HepG2 (cell line): ENCODE measurements around the gene WNK2. TPM values are rescaled to one million over a fixed set of nuclear protein-coding genes. Genes with fewer than 3 reads are reported as not detected.

Experiments
- ADNP ChIP-seq: sonication (generic); formaldehyde crosslinking; IDR thresholded peaks from 2 replicates; pipeline ENCODE4 v1.4.0; 2020; ENCODE audit warnings: missing genetic modification reagents
- ARHGAP35 ChIP-seq: sonication (generic); formaldehyde crosslinking; IDR thresholded peaks from 2 replicates; pipeline ENCODE4 v1.9.0; 2022; ENCODE audit warnings: mild to moderate bottlenecking, inconsistent platforms, moderate library complexity, missing genetic modification reagents, borderline replicate concordance
- CREBL2 ChIP-seq: sonication (generic); formaldehyde crosslinking; IDR thresholded peaks from 2 replicates; pipeline ENCODE4 v1.8.1; 2023; ENCODE audit warnings: missing genetic modification reagents, mild to moderate bottlenecking, borderline replicate concordance
- DZIP1 ChIP-seq: sonication (generic); formaldehyde crosslinking; IDR thresholded peaks from 2 replicates; pipeline ENCODE4 v1.5.0; 2020; ENCODE audit warnings: mild to moderate bottlenecking, missing genetic modification reagents
- HCFC1 ChIP-seq: fragments of 150-350 bp; IDR thresholded peaks from 2 replicates; pipeline ENCODE4 v1.6.1; 2014; ENCODE audit warnings: low read depth, low read length
- HDAC2 ChIP-seq: sonication (generic); formaldehyde crosslinking; IDR thresholded peaks from 2 replicates; pipeline ENCODE4 v1.4.0; 2020; ENCODE audit warnings: missing genetic modification reagents
- JARID2 ChIP-seq: sonication (generic); formaldehyde crosslinking; IDR thresholded peaks from 2 replicates; pipeline ENCODE4 v1.8.1; 2023; ENCODE audit warnings: missing genetic modification reagents, inconsistent platforms; ENCODE audit not compliant: insufficient replicate concordance
- NKX3-1 ChIP-seq: sonication (generic); formaldehyde crosslinking; IDR thresholded peaks from 2 replicates; pipeline ENCODE4 v1.5.0; 2020; ENCODE audit warnings: missing genetic modification reagents
- SAFB2 ChIP-seq: sonication (generic); formaldehyde crosslinking; IDR thresholded peaks from 2 replicates; pipeline ENCODE4 v1.5.1; 2020; ENCODE audit warnings: missing genetic modification reagents, low read depth, mild to moderate bottlenecking, borderline replicate concordance
- SIN3A ChIP-seq: IDR thresholded peaks from 2 replicates; pipeline ENCODE4 v1.6.1; 2011; ENCODE audit warnings: low read depth, mild to moderate bottlenecking, control low read depth, low read length, borderline replicate concordance
- SOX5 ChIP-seq: IDR thresholded peaks from 2 replicates; pipeline ENCODE4 v1.6.1; 2016; ENCODE audit warnings: borderline replicate concordance
- TEF ChIP-seq: sonication (generic); formaldehyde crosslinking; IDR thresholded peaks from 2 replicates; pipeline ENCODE4 v1.5.0; 2020; ENCODE audit warnings: missing genetic modification reagents
- UBTF ChIP-seq: sonication (generic); formaldehyde crosslinking; IDR thresholded peaks from 2 replicates; pipeline ENCODE4 v1.4.0; 2020; ENCODE audit warnings: mild to moderate bottlenecking, missing genetic modification reagents
- ZFP37 ChIP-seq: sonication (generic); formaldehyde crosslinking; IDR thresholded peaks from 2 replicates; pipeline ENCODE4 v1.4.0; 2020; ENCODE audit warnings: missing genetic modification reagents, borderline replicate concordance
- ZNF138 ChIP-seq: sonication (generic); formaldehyde crosslinking; IDR thresholded peaks from 2 replicates; pipeline ENCODE4 v1.5.0; 2020; ENCODE audit warnings: mild to moderate bottlenecking, low read depth, missing genetic modification reagents
- ZNF441 ChIP-seq: sonication (generic); formaldehyde crosslinking; IDR thresholded peaks from 2 replicates; pipeline ENCODE4 v1.7.0; 2021; ENCODE audit warnings: missing genetic modification reagents, borderline replicate concordance
- ZNF501 ChIP-seq: sonication (generic); formaldehyde crosslinking; IDR thresholded peaks from 2 replicates; pipeline ENCODE4 v1.5.1; 2020; ENCODE audit warnings: mild to moderate bottlenecking, moderate library complexity, missing genetic modification reagents
- ZNF510 ChIP-seq: sonication (generic); formaldehyde crosslinking; IDR thresholded peaks from 2 replicates; pipeline ENCODE4 v1.4.0; 2020; ENCODE audit warnings: low read depth, mild to moderate bottlenecking, missing genetic modification reagents
- ZNF570 ChIP-seq: sonication (generic); formaldehyde crosslinking; IDR thresholded peaks from 2 replicates; pipeline ENCODE4 v1.4.0; 2020; ENCODE audit warnings: mild to moderate bottlenecking, missing genetic modification reagents, borderline replicate concordance
- ZNF746 ChIP-seq: sonication (generic); formaldehyde crosslinking; IDR thresholded peaks from 2 replicates; pipeline ENCODE4 v1.8.0; 2022; ENCODE audit warnings: mild to moderate bottlenecking, missing genetic modification reagents
- ZSCAN22 ChIP-seq: sonication (generic); formaldehyde crosslinking; IDR thresholded peaks from 2 replicates; pipeline ENCODE4 v1.4.0; 2020; ENCODE audit warnings: mild to moderate bottlenecking, missing genetic modification reagents
- ZUFSP ChIP-seq: sonication (generic); formaldehyde crosslinking; IDR thresholded peaks from 2 replicates; pipeline ENCODE4 v1.9.0; 2021; ENCODE audit warnings: missing genetic modification reagents, mild to moderate bottlenecking, borderline replicate concordance
- polyA plus RNA-seq, 8 experiments: library from polyadenylated mRNA; depleted of rRNA in 3 of 8; stranded (reverse) in 7 of 8; unstranded in 1 of 8; fragments of >200 nt; fragmentation: Illumina TruSeq in 4 of 8; extraction: Trizol in 4 of 8; gene quantifications; 2 replicates each; pipeline versions ENCODE4 v1.2.1 to v1.2.3, GENCODE V29; 2011 to 2016; ENCODE audit warnings: low read depth in 4 of 8, missing spikeins in 1 of 8, mixed read lengths in 1 of 8; ENCODE audit not compliant: insufficient read depth in 1 of 8
- total RNA-seq, 5 experiments: library from RNA; depleted of rRNA; stranded (reverse); fragments of >200 nt; fragmentation: Illumina TruSeq; extraction: Trizol; gene quantifications; 2 replicates each; pipeline ENCODE4 v1.2.3, GENCODE V29; 2016; ENCODE audit warnings: low read depth in 1 of 5

The WNK2 gene
- total and polyA plus RNA-seq, 2 of the 13 experiments (the other 11 are each of a cell fraction or from before 2014, with no cell fraction given): 10.5 to 12.0 TPM

- TF ChIP-seq ZSCAN22: no peak
- TF ChIP-seq SAFB2 (CRISPR knock-in tag): no peak
- no peak for TF ChIP-seq HCFC1
- peak; percentile 10; the same call in 1 of the 2 replicates for TF ChIP-seq ZNF441 (CRISPR knock-in tag)
- TF ChIP-seq ZFP37 (CRISPR knock-in tag): no peak
- no peak for TF ChIP-seq NKX3-1 (CRISPR knock-in tag)
- TF ChIP-seq ZNF510 (CRISPR knock-in tag): no peak
- peak; percentile 92 for TF ChIP-seq ZNF746 (CRISPR knock-in tag)
- no peak for TF ChIP-seq TEF
- TF ChIP-seq ZUFSP (CRISPR knock-in tag): no peak
- TF ChIP-seq DZIP1 (CRISPR knock-in tag): no peak
- peak; percentile 88 for TF ChIP-seq HDAC2
- TF ChIP-seq ZNF501 (CRISPR knock-in tag): no peak
- no peak for TF ChIP-seq CREBL2 (CRISPR knock-in tag)
- TF ChIP-seq UBTF (CRISPR knock-in tag): 0 out of 2 replicates have a peak, but pooled peaks have one; percentile 35
- TF ChIP-seq SIN3A: peak; percentile 56; the same call in 1 of the 2 replicates
- TF ChIP-seq ZNF138 (CRISPR knock-in tag): no peak
- no peak for TF ChIP-seq ZNF570 (CRISPR knock-in tag)
- TF ChIP-seq ADNP: no peak
- peak; percentile 39 for TF ChIP-seq JARID2 (CRISPR knock-in tag)
- TF ChIP-seq SOX5 (CRISPR knock-in tag): peak; percentile 56; the same call in 1 of the 2 replicates
- no peak for TF ChIP-seq ARHGAP35 (CRISPR knock-in tag)
Measured at GRCh38 chr9:93299418-93300174, 115.7 kb downstream of the WNK2 start (continued).
